Pulmonary artery endothelial cell (primary cell): ENCODE data around the gene ZNF683. TPM values are rescaled to one million over a fixed set of nuclear protein-coding genes. Genes with fewer than 3 reads are reported as not detected.
"Not testable (repeated sequence)": the region's sequence is repeated elsewhere in the genome, so short reads cannot be mapped to it uniquely, and the experiment has no call there.

Source experiments
- DNase-seq: peaks from one replicate; pipeline ENCODE4 v3.0.0-alpha.2; 2011; ENCODE audit warnings: low read depth, low spot score
- total RNA-seq: library from RNA; depleted of rRNA; stranded (reverse); fragments of >200 nt; gene quantifications from 2 replicates; pipeline ENCODE4 v1.2.3, GENCODE V29; 2014

The ZNF683 gene
- not detected in 2 replicates for total RNA-seq

- DNase-seq: not testable (repeated sequence)
Measured at GRCh38 chr1:26372611-26373010, at the start of gene ZNF683. Gene ZNF683, minus strand, starts transcription at chr1:26372750. Its CDS starts 4,179 bp downstream, at chr1:26368571.

- DNase-seq: no peak
Measured at GRCh38 chr1:26419494-26419893, 46.9 kb upstream of the ZNF683 start.

GRCh38 chr1:26418865-26419349 is 46.4 kb upstream of the ZNF683 start:
- DNase-seq: no peak

GRCh38 chr1:26417111-26417759 is 44.7 kb upstream of the ZNF683 start:
- no peak for DNase-seq

GRCh38 chr1:26413031-26413430 is 40.5 kb upstream of the ZNF683 start:
- DNase-seq: no peak

GRCh38 chr1:26412180-26412840 is 39.8 kb upstream of the ZNF683 start:
- DNase-seq: no peak

- DNase-seq: no peak
Measured at GRCh38 chr1:26411624-26412074, 39.1 kb upstream of the ZNF683 start.

GRCh38 chr1:26410706-26411623 is 38.4 kb upstream of the ZNF683 start, which contains the start of gene LIN28A:
Gene LIN28A, plus strand, starts transcription at chr1:26410817. Its CDS starts 75 bp downstream, at chr1:26410892.
- no peak for DNase-seq

GRCh38 chr1:26409191-26409807 is 36.7 kb upstream of the ZNF683 start:
- DNase-seq: no peak

- peak; percentile 26 for DNase-seq
Measured at GRCh38 chr1:26408604-26409003, 36.1 kb upstream of the ZNF683 start.

GRCh38 chr1:26405281-26405915 is 32.8 kb upstream of the ZNF683 start:
- DNase-seq: no peak

- no peak for DNase-seq
Measured at GRCh38 chr1:26404641-26405040, 32.1 kb upstream of the ZNF683 start.

GRCh38 chr1:26403656-26404055 is 31.1 kb upstream of the ZNF683 start:
- no peak for DNase-seq

- no peak for DNase-seq
Measured at GRCh38 chr1:26401891-26402290, 29.3 kb upstream of the ZNF683 start.

GRCh38 chr1:26399034-26399433 is 26.5 kb upstream of the ZNF683 start:
- no peak for DNase-seq

GRCh38 chr1:26395754-26396153 is 23.2 kb upstream of the ZNF683 start:
- no peak for DNase-seq

GRCh38 chr1:26391450-26391849 is 18.9 kb upstream of the ZNF683 start:
- no peak for DNase-seq

GRCh38 chr1:26389604-26390247 is 17.2 kb upstream of the ZNF683 start:
- DNase-seq: no peak

GRCh38 chr1:26388791-26389445 is 16.4 kb upstream of the ZNF683 start:
- DNase-seq: no peak

- no peak for DNase-seq
Measured at GRCh38 chr1:26387447-26387846, 14.9 kb upstream of the ZNF683 start.
